H1 (cell line): ENCODE data around the gene SSNA1.

Experiments
- CTCF ChIP-seq, 3 experiments: IDR thresholded peaks; 1 replicate in 2 of 3; 2 replicates in 1 of 3; pipeline versions ENCODE4 v1.5.1 to v1.6.1; 2011; ENCODE audit warnings: low read length in 3 of 3, mild to moderate bottlenecking in 3 of 3, inconsistent platforms in 2 of 3, low read depth in 1 of 3, moderate library complexity in 1 of 3; ENCODE audit not compliant: insufficient read depth in 1 of 3; ENCODE audit errors: control extremely low read depth in 1 of 3
- YY1 ChIP-seq: IDR thresholded peaks from 2 replicates; pipeline ENCODE4 v1.6.1; 2011; ENCODE audit warnings: low read depth, mild to moderate bottlenecking, low read length

GRCh38 chr9:137199411-137200121, 11.1 kb downstream of the SSNA1 start:
- TF ChIP-seq CTCF (IDR thresholded peaks at IDR 0.05; ENCODE audit: control extremely low read depth in 1 of 3, insufficient read depth in 1 of 3, low read depth in 1 of 3, low read length in 3 of 3) (no peak), YY1 (no peak)
